Measurements from ENCODE around the gene CDKN2D.
"Not testable (repeated sequence)": the region's sequence is repeated elsewhere in the genome, so short reads cannot be mapped to it uniquely, and the experiment has no call there.

CDKN2D gene

DNA sequence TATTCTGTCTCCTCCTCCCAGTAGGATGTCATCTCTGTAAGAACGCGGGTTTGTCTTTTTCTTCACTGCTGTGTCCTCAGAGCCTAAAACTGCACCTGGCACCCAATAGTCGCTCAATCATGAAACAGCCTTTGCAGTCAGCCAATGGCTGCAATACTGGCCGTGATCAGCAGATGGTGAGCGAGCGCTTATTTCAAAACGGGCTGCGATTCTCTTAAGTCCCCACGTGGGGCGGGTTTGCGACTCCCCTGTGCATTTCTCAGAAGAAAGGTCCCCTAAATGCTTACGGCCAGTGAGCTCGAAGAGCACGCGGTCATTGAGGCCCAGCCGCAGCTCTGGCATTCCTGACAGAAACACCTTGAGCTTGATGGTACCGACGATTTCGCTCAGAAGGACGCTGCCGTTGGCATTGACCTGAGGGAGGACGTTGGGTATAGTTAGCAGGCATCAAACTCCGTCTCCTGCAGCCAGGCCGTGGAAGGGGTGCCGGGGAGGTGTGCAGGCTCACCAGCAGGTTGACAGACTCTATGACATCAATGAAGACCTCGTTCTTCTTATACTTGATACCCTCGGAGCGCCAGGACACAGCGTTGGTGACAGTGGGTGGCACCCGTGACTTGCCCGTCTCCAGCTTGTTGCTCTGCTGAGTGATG, 12.3 kb upstream of the CDKN2D start:
- peak; percentile 90 for DNase-seq (ENCODE audit: low spot score)

DNA sequence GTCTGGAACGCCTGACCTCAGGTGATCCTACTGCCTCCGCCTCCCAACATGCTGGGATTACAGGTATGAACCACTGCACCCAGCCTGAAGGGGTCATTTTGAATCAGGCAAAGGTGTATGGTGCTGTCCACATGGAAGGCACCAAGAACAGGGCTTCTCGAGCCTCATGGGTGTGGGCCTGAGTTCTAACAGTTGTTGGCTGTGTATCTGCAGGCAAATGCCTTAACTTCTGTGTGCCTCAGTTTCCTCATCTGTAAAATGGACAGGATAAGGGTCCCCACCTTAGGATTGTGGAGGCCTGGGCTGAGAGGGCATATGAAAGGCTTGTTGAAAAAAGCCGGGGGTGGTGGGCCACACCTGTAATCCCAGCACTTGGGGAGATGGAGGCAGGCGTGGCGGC, 9.2 kb upstream of the CDKN2D start:
- no peak for DNase-seq (ENCODE audit: low spot score)

DNA sequence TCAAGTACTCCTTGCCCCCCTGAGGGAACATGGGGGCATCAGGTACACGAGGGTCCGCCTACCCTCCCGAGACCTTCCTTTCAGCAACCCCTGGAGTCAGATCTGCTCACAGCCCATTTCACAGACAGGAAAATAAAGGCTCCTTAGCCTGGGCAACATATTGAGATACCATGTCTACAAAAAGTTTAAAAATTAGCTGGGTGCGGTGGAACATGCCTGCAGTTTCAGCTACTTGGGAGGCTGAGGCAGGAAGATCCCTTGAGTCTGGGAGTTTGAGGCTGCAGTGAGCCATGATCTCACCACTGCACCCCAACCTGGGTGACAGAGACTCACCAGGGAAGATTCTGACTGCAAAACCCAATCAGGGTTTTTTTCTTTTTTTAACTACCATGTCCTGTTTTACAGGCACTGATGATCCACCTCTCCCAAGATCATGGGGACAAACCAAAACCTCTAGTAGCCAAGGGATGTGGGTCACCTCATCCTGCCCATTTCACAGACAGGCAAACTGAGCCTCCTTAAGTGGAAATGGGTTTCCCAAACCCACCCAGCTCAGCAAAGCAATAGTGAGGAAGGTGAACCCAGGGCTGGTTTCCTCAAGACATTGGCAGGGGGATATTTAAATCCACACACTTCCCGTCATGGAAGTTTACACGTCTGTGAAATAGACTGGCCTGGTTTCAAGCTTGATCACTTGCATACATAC, 6.4 kb upstream of the CDKN2D start:
- DNase-seq (ENCODE audit: low spot score), result no peak

DNA sequence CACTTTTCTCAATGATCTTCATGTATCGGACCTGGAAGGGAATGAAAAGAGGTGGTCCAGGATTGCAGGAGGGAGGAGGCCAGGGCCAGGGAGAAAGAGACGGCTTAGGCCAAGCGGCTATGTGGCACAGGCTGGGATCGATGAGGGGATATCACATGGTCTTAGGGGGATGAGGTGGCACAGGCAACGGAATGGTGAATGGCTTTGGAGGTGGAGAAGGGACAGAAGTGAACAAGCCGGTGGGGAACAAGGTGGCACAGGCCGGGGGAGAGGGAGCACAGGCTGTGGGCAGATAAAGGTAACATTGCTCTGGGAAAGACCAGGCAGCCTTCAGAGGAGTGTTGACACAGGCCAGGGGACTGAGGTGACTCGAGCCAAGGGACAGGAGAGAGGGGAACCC, 5.7 kb upstream of the CDKN2D start:
- DNase-seq (ENCODE audit: low spot score), result no peak

DNA sequence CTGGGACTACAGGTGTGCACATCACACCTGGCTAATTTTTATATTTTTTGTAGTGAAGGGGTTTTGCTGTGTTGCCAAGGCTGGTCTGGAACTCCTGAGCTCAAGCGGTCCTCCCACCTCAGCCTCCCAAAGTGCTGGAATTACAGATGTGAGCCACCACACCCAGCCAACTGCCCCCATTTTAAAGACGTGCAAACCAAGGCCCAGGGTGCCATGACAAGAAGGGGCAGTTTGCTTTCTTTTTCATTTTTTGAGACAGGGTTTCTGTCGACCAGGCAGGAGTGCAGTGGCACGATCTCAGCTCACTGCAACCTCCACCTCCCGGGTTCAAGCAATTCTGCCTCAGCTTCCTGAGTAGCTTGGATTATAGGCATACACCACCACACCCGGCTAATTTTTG, 5.0 kb upstream of the CDKN2D start:
- DNase-seq (ENCODE audit: low spot score), result not testable (repeated sequence)

DNA sequence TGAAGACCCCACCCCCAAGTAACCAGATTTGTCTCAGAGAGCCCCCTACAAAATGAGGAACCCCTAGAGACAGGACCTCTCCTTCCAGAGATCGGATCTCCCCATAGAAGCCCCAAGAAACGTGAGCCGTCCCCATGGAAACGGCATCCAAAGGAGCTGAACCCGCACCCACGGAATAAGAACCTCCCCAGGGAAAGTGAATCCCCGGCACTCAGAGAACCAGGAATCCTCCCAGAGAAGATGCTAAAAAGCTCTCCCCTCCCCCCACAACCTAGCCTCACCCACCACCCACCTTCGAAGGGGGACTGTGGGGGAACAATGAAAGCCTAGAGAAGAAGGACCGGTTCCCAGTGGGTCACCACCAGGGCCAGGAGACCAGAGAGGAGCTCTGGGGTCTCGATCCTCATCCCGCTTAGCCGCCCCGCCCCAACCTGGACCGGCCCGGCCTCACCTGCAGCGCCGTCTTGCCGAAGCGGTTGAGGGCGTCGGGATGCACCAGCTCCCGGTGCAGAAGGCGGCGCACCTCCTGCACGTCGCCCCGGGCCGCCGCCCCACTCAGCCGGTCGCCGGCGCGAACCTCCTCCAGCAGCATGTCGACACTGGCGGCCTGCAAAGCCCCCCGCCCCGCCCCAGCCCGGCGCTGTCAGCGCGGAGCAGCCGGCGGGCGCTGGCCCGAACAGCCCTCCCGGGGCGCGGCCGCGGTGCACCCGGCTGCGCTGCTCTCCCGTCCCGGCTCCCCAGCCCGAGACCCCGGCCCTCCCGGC, 535 bp downstream of the CDKN2D start:
- DNase-seq (ENCODE audit: low spot score), result peak; percentile 55

DNA sequence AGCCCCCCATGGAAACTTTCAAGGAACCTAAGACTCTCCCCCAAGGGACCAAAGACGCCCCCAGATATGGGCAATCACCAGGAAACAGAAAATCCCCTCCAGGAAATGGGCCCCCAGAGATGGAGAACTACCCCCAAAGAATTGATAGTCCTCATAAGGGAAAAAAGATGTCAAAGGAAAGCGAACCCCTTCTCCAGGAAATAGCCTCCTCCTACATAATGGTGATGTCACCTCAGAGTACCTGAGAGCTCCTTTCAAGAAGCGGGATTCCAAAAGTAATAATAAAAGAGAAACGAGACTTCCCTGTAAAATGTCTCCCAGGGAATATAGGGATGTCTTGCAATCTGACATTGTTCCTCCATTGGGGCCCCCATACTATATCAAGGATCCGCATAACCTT, 1.1 kb downstream of the CDKN2D start:
- DNase-seq (ENCODE audit: low spot score), result no peak

DNA sequence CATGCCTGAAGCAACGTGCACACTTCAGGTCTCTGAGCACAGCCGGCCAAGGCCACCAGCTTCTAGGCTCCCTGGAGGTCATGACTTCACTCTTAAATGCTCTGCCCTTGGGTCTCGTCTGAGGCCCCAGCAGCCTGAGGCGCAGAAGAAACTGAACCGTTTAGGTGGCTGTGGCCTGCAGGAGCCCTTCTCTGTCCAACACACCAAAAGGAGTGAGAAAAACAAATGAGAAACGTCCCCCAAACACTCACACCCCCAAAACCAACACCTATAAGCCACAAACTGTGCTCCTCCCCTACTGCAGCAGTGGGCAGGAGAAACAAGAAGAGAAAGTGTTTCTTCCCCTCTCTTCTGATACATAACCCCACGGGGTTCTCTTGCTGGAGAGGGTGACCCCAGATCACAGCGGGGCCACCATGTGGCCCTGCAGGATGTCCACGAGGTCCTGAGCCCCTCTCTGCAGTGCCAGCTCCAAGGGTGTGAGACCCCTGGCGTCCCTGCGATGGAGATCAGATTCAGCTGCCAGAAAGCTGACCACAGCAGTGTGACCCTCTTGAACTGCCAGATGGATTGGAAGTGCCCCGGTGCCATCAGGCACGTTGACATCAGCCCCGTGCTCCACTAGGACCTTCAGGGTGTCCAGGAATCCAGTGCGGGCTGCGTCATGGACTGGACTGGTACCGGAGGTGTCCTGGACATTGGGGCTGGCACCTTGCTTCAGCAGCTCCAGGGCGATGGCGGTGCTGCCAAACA, 1.9 kb downstream of the CDKN2D start:
- DNase-seq (ENCODE audit: low spot score), result no peak

DNA sequence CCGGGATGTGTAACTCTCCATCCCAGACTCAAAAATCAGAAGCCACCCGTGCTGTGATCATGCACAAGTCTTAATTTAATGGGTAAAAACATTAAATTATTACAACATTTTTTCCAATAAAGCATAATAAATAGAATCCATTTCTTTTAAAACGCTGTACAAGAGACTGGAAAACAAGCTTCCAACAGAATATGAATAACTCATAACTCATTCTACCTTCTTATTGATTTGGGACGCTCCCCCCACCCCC, 2.4 kb downstream of the CDKN2D start:
- no peak for DNase-seq (ENCODE audit: low spot score)

DNA sequence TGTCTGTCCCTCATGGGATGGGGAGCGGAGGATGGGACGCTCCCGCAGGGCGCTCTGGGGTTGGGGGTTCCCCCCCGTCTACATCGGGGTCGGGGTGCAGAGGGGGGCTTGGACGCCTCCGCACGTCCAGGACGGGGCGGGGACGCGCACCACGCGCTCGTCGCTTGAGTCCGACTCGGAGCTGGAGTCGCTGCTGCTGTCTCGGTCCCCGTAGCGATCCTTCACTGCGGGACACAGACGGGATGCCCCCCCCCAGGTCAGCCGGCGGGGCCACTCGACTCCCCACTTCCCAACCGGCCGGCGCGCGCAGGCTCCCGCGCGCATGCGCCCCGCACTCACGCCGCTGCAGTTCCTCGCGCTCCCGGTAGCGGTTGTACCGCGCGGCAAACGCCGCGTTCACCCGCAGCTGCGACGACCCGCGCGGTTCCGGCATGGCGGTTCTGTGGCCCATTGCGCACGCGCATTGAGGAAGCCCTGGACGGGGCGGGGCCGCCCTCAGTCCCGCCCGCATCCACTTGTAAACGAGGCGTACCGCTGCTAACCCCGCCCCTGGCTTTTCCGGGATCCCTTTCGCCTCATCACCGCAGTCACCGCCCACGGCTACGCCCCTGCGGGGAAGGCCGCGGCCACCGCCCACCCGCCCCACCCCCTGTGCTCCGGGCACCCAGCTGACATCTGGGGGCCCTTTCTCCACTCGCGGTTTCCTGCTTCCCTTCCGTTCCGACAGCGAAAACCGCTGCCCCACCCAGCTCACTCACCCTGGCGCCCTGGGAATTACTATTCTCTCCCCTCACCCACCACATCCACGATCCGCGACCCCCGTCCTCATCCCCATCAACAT, 3.0 kb downstream of the CDKN2D start, which contains the start of gene KRI1:
KRI1 (minus strand) TSS at position 444 of the 841 bp plus-strand sequence; CDS start at position 433, 11 bp downstream.
- DNase-seq (ENCODE audit: low spot score), result peak; percentile 97

DNA sequence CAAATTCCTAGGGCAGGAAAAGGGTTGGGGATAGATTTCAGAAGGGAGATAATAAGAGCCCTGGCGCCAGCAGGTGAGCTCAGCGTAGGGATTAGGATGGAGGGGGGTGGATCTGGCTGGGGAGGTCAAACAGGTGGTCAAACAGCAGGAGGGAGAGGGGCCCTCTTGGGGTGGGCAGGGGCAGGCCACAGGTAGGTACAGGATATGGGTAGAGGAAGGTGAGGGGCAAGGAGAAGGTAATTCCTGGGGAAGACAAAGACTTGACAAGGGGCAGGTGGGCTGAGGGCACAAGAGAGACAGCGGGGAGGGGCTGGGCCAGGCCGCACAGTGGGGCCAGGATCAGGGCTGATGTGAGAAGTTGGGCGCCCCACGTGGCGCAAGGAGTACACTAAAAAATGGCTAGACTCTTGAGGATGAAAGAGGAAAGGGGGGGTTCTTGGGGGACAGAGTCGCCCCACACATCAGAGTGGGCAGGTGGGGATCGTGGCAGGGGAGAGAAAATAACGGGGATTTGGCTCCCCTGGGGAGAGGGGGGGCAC, 3.7 kb downstream of the CDKN2D start:
- peak; percentile 32 for DNase-seq (ENCODE audit: low spot score)

DNA sequence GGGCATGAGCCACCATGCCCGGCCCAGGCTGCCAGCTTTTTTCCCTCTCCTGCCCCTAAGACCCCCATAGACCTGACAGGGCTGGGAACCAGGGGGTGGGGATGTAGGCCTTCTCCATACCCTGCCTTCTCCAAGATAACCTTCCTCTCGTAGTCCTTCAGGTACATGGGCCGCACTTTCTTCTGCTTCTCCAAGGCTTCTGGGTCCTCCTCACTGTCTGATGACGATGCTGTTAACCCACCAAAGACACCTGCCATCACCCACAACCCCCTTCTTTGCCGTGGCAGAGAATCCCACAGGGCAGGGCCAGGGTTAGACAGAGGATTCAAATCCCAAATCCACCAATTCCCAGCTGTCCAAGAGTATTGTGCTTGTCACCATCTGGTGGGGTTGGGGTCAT, 6.2 kb downstream of the CDKN2D start:
- DNase-seq (ENCODE audit: low spot score), result no peak

DNA sequence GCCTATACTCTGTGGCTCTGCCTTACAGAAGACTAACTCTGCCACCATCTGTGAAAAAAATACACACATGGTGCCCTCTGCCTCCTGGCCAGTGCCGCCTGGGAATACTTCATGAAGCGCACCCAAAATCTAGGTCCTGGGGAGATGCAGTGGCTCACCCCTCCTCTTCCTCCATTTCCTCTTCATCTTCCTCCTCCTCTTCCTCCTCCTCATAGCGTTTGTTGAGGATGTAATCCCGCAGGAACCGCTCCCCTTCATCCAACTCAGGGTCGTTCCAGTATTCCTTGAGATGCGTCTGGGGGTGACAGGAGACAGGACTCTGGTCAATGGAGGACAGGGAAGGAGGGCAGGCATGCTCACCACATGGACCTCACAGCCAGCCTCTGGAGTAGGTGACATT, 8.6 kb downstream of the CDKN2D start:
- DNase-seq (ENCODE audit: low spot score), result no peak

DNA sequence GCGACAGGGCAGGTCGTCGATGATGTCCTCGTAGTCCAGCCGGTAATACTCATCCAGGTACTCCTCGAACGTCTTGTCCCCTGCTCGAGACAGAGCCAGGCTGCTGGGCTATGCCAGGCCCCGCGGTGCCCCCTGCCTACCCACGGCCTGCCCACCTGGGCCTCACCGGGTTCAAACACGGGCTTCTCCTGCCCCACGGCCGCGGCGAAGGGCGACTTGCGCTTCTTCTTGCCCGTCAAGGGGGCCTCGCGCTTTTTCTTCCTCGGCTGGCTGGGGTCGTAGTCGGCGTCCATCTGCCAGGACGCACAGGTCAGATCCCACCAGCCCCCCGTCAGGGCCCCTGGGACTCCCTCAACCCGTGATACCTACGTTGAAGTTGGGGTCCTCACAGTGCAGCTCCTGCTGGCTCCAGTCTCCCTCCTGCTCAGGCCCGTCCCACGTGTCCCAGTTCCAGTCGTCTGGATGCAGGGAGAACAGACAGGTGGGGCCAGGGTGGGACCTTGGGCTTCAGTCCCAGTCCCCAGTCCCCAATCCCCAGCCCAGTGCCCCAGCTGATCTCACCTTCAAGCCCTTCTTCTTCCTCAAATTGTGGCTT, 11.1 kb downstream of the CDKN2D start:
- no peak for DNase-seq (ENCODE audit: low spot score)

DNA sequence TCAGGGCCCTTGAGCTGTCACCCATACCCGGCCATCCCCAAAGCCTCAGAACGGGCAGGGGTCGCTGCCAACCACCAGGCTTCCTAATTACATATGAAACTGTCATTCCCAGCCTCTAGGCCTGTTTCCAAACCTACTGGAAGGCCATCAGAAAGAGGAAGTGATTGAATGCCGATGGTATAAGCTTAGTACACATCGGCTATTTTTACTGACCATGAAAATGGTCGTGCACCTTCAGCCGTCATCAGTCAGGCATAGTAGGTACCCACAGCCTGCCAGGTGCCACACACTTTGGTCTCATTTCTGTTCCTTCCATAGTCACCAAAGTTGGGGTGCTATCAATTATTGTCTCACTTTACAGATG, 13.2 kb downstream of the CDKN2D start:
- DNase-seq (ENCODE audit: low spot score), result no peak

DNA sequence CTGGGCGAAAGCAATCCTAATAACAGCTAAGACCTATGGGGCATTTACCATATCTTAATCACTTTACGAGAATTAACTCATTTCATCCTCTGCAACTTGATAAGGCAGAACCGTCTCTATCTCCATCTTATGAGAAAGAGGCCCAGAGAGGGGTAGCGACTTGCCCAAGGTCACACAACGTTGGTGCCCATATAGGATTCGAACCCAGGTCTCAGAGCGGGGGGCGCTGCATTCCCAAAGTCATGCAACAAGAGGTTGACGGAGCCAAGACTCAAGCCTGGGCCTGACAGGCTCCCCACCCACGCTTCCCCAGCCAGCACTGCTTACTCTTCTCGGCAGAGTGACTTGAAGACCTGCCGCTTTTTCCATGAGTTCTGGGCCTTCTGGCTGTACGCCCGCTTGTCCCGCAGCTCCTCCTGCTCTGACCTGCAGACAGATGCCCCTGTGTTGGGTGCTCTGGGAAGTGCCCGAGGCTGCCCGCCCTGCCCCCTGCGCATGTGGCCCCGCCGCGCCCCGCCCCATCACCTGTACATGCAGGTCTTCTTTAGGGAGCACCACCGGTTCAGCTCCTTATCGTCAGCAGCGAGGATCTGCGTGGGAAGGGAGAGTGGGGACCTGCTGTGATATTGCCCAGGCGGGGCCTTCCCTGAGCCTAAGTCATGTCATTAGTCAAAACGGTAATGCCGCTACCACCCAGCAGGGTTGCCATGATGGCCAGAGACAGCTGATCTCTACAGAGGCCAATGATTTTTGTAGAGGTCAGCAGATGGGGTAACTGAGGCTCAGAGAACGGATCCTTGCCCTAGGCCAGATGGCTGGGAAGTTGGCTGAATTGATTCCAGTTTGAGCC, 13.8 kb downstream of the CDKN2D start:
- DNase-seq (ENCODE audit: low spot score), result no peak

DNA sequence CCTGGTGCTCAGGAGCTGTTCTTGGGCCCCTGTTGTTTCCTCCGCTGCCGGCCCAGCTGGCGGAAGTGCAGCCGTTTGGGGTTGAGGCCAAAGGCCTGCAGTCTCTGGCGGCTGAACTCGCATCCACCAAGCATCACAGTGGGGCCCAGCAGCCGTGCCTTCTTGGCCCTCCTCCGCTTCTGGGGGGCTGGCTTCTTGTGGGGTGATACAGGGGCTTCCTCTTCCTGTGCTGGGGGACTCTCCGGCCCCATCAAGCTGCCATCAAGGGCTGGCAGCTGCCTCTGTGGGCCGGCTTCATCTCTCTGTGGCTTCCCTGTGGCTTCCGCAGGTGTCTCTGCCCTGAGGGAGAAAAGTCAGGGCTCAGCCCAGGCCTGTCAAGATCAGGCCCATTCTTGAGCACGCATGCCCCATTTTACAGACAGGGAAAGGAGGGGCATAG, 14.8 kb downstream of the CDKN2D start:
- no peak for DNase-seq (ENCODE audit: low spot score)

DNA sequence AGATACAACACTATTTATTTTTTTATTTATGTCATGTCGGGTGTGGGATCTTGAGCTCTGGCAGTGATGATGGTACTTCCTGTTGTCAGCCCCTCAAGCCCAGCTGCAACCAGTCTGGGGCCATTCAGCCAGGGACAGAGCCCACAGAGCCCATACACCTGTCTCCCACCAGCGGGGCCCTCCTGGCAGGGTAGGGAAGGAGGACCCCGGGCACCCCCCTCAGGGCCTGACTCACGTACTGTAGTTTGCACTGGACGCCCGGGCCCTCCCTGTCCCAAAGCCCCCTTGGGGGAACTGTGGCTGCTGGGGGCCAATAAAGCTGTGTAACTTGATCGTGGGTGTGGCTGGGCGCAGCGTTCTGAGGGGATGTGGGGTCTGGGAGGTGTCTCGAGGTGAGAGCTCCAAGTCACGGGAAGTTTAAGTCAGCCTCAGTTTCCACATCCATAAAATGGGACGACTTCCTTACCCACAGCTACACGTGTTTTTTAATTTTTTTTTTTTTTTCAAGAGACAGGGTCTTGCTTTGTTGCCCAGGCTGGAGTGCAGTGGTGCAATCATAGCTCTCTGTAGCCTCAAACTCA, 15.6 kb downstream of the CDKN2D start:
- no peak for DNase-seq (ENCODE audit: low spot score)

DNA sequence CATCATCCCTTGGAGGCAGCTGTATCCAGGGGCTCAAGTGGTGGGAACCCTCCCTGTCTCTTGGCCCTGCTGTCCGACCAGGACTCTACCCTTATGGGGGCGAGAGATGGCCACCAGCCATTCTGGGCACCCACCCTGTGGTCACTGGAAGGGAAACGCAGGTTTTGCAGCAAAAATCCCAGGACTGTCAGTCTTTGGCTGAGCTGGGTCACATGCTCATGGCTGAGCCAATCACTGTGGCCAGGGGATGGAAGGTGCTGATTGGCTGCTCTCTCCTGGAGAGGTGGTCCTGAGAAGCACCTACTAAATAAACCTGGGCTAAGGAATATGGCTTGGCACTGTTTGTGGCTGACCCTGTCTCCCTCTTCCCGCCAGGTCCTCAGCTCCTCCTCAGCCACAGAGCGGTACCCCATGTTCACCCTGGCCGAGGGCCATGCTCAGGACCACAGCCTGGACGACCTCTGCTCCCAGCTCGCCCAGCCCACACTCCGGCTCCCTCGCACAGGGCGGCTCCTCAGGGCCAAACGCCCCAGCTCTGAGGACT, 16.2 kb downstream of the CDKN2D start:
- DNase-seq (ENCODE audit: low spot score), result no peak

All from kidney tubule cell (primary cell).